Measurements from ENCODE around the gene STRIP1. TPM values are rescaled to one million over a fixed set of nuclear protein-coding genes. Genes with fewer than 3 reads are reported as not detected.
A peak's percentile ranks its signal among the peaks of the same experiment; 100 is the strongest.
"Not testable (repeated sequence)": the region's sequence is repeated elsewhere in the genome, so short reads cannot be mapped to it uniquely, and the experiment has no call there.

The STRIP1 gene
- total RNA-seq, 2 donors from 2014 or later = 18.2 to 19.0 TPM

DNA sequence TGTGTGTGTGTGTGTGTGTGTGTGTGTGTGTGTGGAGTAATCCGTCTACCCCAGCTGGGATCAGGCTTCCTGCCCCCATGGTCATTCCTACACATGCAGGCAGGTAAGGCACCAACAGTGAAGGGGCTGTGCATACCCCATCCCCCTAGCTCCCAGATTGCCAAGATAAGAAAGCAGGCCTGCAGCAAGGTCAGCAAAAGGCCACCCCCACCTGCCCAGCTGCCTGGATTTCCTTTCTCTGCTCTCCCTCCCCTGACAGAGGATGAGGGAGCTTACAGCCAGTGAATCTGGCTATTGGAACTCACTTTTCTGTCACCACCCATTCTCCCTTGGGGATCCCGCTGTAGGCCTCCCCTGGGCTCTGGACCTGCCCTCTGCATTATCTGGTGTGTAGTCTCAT is 28.2 kb downstream of the STRIP1 start:
- no peak for DNase-seq
- intact Hi-C loops (cut with DNase I) = no loop called here

DNA sequence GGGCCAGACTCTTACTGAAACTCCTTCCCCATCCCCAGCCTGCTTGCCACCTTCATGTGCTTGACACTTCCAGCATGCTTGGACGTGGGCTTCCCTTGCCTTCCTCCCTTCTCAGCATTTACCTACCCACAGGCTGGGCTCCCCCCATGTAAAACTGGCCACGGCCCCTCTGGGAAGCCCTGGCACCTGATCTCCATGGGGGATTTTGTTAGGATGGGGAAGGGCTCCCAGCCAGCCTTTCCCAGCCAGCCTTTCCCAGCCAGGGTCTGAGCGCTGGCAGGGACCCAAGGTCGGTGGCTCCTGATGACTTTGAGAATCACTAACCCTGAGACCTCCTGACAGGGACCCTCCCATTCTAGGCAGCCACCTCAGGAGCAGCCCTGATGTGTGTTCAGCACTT is 29.4 kb downstream of the STRIP1 start:
- intact Hi-C loops (cut with DNase I) = no loop called here
- ATAC-seq = no peak
- DNase-seq = no peak

More for the DNA sequence above, 28.2 kb downstream of the STRIP1 start:
- no peak for ATAC-seq

DNA sequence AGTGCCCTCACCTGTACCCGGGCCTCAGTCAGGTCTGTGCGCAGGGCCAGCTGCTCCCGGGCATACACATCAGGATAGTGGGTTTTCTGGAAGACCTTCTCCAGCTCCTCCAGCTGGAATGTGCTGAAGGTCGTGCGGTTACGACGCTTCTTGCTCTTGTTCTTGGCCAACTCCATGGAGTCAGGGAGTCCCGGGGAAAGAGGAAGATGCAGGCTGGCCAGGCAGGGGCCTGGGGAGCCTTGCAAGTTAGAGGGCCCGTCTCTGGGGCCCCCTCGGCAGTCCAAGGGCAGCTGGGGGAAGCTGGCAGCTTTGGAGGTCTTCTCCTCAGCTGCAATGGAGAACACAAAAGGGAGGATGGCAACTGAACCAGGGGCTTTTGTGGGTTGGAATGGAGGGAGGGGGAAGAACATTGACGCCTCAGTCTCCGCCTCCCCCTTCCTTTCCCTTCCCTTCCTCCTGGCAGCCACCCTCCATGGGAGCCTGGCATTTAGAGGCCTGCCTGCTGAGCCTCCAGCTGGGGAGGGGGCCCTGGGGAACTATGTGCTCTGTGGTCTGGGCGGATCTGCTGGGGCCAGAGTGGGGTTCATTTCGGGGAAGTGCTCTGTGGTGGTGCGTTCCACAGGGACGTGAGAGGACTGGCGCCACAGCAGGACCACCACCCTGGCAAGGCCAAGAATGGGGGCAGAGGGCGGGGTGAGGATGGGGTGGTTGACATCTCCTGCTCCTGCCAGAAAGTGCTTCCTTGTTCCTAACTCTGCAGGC is 30.3 kb downstream of the STRIP1 start:
- intact Hi-C loops (cut with DNase I) = no loop called here
- no peak for ATAC-seq
- DNase-seq = no peak

DNA sequence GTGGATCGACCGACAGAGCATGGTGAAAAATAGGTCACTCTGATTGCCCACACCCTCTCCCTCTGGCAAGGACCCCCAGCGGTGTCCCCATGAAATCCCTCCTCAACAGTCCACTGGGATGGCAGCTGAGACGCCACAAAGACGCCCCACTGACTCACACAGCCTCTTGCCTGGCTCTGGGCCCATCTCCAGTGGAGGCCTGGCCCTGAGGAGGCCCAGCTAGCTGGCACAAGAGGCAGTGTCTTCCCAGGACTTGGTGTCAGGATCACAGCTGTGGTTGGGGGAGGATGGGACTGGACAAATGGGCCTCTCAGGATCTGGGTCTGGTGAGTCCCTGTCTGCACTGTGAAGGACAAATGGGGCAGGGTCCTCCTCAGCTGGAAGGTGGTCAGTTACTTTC is 31.4 kb downstream of the STRIP1 start:
- intact Hi-C loops (cut with DNase I) = no loop called here
- no peak for DNase-seq
- no peak for ATAC-seq

DNA sequence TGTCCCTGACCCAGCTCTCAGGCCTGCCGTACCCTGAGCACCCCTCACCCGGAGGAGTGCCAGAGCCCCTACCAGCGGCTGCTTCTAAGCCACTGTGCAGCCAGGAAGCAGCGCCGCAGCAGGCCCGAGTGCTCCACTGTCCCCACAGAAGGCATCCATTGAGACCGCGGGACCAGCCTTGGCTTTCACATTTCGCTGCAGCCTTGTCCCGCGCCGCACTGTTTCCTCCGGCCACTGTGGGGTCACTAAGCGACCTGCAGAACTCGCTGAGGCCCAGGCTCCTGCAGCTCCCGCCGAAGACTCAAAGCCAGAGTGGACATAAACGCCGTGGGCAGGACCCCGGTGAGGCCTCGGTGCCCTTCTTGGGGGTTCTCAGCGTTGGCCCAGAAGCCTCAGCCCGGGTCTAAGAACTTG is 33.1 kb downstream of the STRIP1 start:
- ATAC-seq (no peak), DNase-seq (no peak)
- intact Hi-C loops (cut with DNase I) = no loop called here

DNA sequence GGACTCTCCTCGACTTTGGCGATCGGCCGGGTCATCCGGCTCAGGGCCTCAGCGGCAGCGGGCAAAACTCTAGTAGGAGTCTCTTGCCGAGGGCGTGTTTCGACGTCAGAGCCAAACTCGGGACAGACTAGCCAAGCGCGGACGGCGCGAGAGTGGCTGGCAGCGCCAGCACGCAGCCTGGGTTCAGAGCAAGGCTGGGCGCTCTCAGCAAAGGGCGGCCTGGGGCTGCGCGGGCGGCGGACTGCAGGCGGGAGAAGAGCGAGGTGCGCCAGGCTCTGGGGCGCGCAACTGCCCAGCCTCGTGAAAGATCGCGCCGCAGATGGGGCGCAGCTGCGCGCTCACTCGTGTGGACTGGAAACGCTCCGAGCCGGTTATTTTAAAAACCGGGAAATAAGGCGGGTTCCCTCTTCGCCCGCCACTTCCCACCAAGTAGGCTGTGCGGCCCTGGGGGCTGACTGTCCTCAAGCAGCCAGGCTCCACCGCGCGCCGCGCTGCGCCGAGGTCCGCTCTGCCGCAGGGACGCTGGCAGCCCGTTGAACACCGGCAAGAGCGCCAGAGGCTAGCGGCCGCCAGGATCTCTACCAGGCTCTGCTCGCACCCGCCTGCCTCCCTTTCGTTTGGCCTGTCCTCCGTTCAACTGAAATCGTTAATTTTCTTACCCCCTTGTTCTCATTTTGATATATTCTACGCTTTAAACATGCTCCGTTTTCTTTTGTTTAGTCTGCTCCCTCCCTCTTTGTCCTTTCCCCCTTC is 33.6 kb downstream of the STRIP1 start:
- peak in 1 of 2 donors; percentile 8 for ATAC-seq
- intact Hi-C loops (cut with DNase I) = no loop called here
- no peak for DNase-seq

DNA sequence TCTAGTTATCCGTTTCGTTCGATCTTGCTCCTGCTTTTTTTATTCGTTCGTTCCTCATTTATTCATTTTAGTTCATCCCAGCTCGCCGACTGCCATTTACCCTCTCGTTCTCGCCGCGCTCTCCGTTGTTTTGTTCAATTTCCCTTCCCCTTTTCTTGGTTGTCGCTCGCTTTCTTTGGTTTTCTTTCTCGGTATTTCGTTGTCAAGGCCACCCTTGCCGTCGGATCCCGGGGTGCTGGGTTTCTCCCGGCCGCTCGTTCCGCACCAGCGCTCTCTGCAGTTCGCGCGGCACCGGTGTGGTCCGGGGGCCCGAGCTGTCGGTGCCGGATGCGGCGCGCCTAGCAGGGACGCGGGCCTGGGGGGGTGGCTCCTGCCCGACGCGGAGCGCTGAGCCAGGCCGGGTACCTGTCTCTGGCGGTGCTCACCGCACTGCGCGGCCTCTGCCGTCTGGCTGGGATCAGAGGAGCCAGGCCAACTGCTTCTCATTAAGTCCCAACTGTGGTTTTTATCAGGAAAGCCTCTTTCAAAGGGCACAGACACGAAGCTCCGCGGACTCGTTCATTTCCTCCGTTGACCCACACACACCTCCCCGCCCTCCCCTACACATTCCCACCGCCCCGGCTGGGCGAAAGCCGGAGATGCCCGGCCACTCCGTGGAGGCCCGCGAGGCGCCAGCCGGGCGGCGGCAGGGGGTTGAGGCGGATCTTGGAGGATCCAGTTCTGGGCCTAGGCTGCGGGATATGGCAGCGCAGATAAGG is 34.4 kb downstream of the STRIP1 start:
- intact Hi-C loops (cut with DNase I) = no loop called here
- ATAC-seq = no peak
- no peak for DNase-seq

DNA sequence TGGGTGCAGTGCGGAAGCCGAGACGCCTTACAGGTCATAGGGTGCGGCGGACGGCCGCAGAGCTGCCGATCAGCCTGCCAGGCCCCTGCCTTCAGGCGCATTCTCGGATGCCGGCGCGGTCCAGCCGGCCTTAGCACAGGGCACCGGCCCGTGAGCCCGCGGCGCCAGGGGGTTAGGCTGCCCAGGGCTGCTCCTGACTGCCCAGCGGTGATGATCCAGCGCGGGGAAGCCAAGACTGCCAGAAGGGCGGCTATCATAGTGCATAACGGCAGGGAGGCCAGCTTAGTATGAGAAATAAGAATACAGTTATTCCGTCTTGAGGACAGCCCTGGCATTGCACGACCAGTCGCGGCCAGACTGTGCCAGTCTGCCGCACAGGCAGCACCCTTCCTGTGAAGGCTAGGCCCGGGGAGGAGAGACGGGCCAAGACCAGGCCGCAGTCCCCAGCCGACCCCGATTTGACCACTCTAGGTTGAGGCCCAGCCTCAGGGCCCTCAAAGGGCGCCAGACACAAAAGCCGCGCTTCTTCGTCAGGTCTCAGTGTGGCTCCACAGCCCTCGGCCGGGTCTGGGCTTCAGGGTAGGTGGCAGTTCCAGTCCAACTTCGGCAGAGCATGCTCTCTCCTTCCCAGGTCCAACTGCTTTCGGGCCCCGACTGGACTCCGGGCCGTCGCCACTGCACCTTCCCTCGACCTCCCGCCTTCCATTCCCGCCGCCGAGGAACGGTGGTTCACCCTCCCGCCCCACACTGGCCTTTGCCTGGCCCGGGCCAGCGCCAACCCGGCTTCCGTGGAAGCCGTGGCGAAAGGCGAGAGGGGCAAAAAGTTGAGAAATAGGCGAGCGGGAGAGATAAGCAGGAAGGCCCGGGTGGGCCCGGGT is 35.2 kb downstream of the STRIP1 start:
- intact Hi-C loops (cut with DNase I) = no loop called here
- ATAC-seq = peak; percentile 20 to 35
- DNase-seq = no peak

DNA sequence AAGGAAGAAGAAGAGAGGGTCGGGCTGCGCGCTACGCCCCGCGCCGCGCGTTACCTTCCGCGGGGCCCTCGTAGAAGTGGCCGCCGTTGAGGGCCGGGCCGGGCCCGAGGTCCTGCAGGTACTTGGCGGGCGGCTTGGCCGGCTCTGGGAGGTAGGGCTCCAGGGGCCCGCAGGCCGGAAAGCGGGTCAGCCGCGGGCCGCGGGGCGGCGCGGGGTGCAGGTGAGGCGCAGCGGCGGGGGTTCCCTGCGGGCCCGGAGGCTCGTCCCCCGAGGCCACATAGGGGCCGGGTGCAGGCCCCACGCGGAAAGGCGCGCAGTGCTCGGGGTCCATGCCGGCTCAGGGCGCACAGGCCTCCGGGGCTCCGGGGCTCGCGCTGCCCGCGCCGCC is 35.9 kb downstream of the STRIP1 start:
- intact Hi-C loops (cut with DNase I) = no loop called here
- ATAC-seq (peak in 1 of 2 donors; percentile 17), DNase-seq (no peak)

DNA sequence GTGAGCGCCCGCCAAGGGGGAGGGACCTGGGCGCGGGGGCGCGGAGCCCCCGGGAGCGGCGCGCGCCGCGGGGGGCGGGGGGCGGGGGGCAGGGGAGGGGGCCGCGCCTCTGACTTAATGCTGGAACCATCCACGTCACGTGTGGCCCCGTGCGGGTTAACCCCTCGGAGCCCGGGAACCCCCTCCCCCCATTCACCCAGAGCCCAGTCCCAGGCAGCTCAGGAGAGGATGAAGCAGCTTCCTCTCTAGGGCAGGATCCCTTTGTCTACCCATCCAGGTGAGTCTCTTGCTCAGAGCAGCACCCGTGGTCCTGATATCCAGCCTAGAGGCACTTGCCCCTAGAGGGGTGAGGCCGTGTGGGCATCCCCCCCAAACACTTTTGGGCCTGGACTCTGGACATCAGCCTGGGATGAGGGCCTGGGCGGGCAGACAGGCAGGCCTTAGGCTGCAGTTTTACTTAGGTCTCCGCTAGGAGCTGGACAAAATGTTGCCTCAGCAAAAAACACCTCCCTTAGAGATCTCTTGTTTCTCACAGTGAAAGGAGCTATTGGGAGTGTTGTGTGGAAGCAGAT is 36.3 kb downstream of the STRIP1 start, which contains the start of gene ALX3:
Gene ALX3, minus strand, starts transcription at position 2 of the 572 bp plus-strand sequence. CDS start 60 bp downstream, outside the sequence.
- ATAC-seq = no peak
- DNase-seq = no peak
- intact Hi-C loops (cut with DNase I) = no loop called here

DNA sequence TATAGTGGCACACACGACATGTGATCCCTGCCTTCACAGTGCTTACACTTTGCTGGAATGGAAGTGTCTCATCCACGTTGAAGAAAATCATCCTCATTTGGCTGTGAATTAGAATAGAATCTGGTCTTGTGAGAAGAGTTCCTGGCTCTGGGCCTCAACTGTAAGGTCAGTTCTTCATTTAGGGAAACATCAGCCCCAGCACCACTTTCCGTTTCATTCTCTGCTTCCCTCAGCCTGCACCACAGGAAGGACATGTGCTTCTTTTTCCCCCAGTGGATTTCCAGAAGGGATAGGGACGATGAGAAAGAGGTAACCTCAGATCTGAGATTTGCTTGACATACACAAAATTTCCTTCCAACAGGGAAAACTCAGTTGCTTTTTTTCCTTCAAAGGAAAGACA is 39.7 kb downstream of the STRIP1 start:
- intact Hi-C loops (cut with DNase I) = no loop called here
- ATAC-seq = no peak

DNA sequence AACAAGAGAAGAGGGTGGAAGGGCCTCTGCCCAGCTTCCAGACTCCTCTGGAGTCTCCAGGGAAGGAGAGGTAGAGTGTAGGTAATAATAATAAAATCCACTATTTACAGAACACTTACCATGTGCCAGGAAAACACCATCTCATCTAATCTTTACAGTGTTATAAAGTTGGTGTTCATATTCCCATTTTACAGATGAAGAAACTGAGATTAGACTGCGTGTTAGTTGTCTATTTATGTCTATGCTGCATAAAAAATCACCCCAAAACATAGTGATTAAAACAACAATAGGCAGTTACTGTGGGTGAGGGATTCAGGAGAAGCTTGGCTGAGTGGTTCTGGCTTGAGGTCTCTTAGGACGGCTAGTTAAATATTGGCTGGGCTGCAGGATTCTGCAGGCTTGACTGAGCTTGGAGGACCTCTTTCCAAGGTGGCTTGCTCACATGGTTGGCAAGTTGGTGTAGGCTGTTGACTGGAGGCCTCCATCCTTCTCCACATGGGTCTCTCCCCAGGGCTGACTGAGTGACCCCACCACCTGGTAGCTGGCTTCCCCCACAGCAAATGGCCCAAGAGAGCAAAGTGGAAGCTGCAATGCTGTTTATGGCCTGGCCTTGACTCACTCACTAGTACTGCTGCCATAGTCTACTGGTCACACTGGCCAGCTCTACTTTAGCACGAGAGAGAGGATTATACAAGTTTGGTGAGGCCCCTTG is 42.5 kb downstream of the STRIP1 start:
- DNase-seq (no peak), ATAC-seq (no peak)
- intact Hi-C loops (cut with DNase I) = no loop called here

More for the DNA sequence above, 39.7 kb downstream of the STRIP1 start:
- no peak for DNase-seq

DNA sequence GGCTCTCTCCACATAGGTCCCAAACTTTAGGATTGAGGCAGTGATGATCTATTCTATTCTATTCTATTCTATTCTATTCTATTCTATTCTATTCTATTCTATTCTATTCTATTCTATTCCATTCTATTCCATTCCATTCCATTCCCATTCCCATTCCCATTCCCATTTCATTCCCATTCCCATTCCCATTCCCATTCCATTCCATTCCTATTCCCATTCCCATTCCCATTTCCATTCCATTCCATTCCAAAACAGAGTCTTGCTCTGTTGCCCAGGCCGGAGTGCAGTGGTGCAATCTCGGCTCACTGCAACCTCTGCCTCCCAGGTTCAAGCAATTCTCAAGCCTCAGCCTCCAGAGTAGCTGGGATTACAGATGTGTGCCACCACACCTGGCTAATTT is 45.6 kb downstream of the STRIP1 start:
- ATAC-seq; DNase-seq; intact Hi-C loops (cut with DNase I): not testable (repeated sequence)

DNA sequence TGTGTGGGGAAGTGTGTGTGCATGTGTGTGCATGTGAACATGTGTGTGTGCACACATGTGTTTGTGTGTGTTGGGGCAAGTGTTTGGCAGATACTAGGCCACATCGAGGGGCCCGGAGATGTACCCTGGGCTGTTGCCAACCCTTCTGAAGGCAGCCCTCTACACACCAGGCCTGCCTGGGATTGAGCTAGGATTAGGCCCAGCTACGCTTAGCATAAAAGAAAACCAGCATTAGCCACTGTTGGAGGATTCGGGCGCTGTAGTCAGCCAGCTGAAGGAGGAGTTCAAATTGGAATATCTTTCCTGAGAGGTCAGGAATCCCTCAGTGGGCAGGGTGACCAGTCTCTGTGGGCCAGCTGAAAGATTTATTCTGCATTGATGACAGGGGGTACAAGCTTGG is 46.6 kb downstream of the STRIP1 start:
- intact Hi-C loops (cut with DNase I) = no loop called here
- ATAC-seq = no peak
- DNase-seq = no peak

DNA sequence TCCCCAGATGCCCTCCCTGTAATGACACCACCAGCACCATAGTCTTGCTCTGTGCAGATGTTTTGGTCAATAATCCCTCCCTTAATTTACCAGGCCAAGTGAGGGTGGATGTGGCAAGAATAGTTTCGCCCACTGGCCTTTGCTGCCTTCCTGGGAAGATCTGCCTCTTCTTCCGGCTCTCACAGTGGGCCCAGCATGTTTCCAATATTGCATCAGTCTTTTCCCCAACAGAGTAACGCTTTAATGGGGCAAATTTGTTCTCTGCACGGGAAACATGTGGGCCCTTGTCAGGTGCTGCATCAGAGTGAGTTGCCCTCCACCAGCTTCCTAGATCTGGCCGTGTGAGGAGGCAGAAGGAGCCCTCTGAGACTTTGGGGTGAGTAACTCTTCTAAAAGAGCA is 48.1 kb downstream of the STRIP1 start:
- DNase-seq (no peak), ATAC-seq (no peak)
- intact Hi-C loops (cut with DNase I) = no loop called here

DNA sequence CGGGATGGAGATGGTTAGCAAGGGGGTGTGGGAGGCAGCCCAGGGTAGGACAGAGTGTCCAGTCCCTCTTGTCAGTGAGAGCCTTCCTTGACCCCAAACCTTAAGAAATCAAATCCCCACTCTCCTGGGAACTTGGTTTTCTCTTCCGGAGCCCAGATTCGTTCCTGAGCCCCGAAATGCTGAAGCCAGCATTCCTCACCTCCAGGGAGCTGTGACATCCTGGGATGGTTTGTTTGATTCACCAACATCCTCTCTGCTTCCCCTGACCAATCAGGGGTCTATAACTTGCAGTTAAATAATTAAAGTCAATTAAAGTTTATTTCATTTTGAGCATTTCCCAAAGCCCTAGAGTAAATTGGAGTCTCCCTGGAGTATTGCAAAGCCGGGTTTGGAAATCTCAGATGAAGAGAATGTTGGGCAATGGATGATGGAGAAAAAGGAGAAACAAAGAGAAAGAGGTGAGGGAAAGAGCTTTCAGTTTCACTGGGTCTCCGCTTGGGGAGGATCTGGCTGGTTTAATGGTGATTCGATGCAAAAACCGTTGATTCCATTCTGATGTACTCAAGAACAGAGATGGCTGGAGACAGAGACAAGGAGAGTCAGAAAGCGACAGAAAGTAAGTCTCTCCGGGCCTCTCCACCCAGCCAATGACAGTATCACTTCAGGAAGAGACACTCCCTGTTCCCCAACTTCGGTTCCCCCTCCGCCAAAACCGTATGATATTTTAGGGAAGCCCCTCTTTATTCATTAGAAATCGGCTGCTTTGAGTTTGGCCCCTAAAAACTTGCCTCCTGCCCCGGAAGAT is 48.8 kb downstream of the STRIP1 start:
- no peak for DNase-seq

DNA sequence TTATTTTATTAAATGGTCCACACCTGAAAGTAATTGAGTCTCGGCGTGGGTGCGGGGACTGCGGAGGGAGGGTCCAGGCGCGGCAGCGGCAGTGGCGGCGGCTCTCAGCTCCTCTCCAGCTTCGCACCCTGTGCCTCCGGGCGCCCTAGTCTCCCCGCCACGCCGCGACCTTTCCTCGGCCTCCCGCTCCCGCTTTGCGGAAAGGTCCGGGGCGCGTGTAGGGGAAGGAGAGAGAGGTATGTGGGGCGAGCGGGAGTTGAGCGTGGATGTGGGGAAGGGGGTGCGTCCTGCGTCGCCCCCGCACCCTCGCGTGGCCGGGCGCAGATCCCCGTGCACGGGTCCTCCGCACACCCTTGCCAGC is 49.4 kb downstream of the STRIP1 start:
- DNase-seq = peak; percentile 29
- peak; percentile 55 to 56 for ATAC-seq
- intact Hi-C loops (cut with DNase I) = no loop called here

More for the DNA sequence above, 48.8 kb downstream of the STRIP1 start:
- ATAC-seq = peak in 1 of 2 donors; percentile 17
- intact Hi-C loops (cut with DNase I) = no loop called here
